Naive B cell (primary cell): ENCODE data around the gene COPS2. TPM values are rescaled to one million over a fixed set of nuclear protein-coding genes. Genes with fewer than 3 reads are reported as not detected.
"Not testable (repeated sequence)": the region's sequence is repeated elsewhere in the genome, so short reads cannot be mapped to it uniquely, and the experiment has no call there.

Source experiments
- ATAC-seq, 2 donors: fragments of 150-1000 bp; cut with Tn5 transposase; 2 replicates each; pipeline ENCODE4 v1.10.0; 2021; ENCODE audit warnings: low read depth in 2 of 2, mild to moderate bottlenecking in 2 of 2, moderate library complexity in 2 of 2
- DNase-seq: peaks from one replicate; pipeline ENCODE4 v3.0.0; 2022
- H3K27ac Mint-ChIP-seq, 6 donors: one replicate each; pipeline ENCODE4 v1.8.0; 2020 to 2022; ENCODE audit warnings: mild to moderate bottlenecking in 6 of 6, mixed read lengths in 6 of 6, moderate library complexity in 5 of 6, inconsistent platforms in 2 of 6
- H3K27me3 Mint-ChIP-seq, 3 donors: one replicate each; pipeline ENCODE4 v1.8.0; 2021 to 2022; ENCODE audit warnings: mixed read lengths in 3 of 3, mild to moderate bottlenecking in 1 of 3
- H3K36me3 Mint-ChIP-seq, 2 donors: one replicate each; pipeline ENCODE4 v1.8.0; 2020 to 2022; ENCODE audit warnings: mixed read lengths in 2 of 2, inconsistent platforms in 1 of 2, mild to moderate bottlenecking in 1 of 2
- H3K4me1 Mint-ChIP-seq, 3 donors: one replicate each; pipeline ENCODE4 v1.8.0; 2020 to 2022; ENCODE audit warnings: mixed read lengths in 3 of 3, inconsistent platforms in 1 of 3, mild to moderate bottlenecking in 1 of 3, moderate library complexity in 1 of 3
- H3K4me3 Mint-ChIP-seq, 8 donors: one replicate each; pipeline ENCODE4 v1.8.0; 2020 to 2022; ENCODE audit warnings: mild to moderate bottlenecking in 8 of 8, mixed read lengths in 8 of 8, moderate library complexity in 8 of 8, inconsistent platforms in 2 of 8
- H3K9me3 Mint-ChIP-seq, 7 donors: one replicate each; pipeline ENCODE4 v1.8.0; 2020 to 2022; ENCODE audit warnings: mixed read lengths in 7 of 7, mild to moderate bottlenecking in 5 of 7, inconsistent platforms in 2 of 7, moderate library complexity in 1 of 7
- polyA plus RNA-seq, 6 donors: library from polyadenylated mRNA; unstranded; fragments of 300-500 nt; fragmentation: Illumina TruSeq; gene quantifications; one replicate each; pipeline ENCODE4 v1.2.3, GENCODE V29; 2021; ENCODE audit warnings: low read depth in 6 of 6

The COPS2 gene
- 10 to 100 TPM; 27.1 to 46.8 (median 33.0) TPM for polyA plus RNA-seq

- Mint-ChIP-seq H3K36me3 (no peaks in the 10 kb centered on the region), H3K27me3 (no peaks in the 10 kb centered on the region), H3K4me1 (peaks cover 22 to 49% (median 29%) of the 10 kb centered on the region in 3 donors), H3K27ac (peak within 1 kb of the TSS; percentile 97 to 100 (median 98)), H3K4me3 (peak within 1 kb of the TSS; percentile 91 to 100 (median 99)), H3K9me3 (no peaks in the 10 kb centered on the region)
- peak; percentile 91 to 92 for ATAC-seq
- DNase-seq = peak; percentile 93
These were observed at the start of gene COPS2 for GRCh38 chr15:49155110-49155833. COPS2 (minus strand) TSS chr15:49155599; CDS start chr15:49155578, 21 bp downstream.

- ATAC-seq (no peak), DNase-seq (no peak)
- H3K4me1 Mint-ChIP-seq = peaks cover 4 to 21% (median 9%) of the 10 kb centered on the region in 3 donors
- peaks cover 3 to 9% (median 7%) of the 10 kb centered on the region in 7 donors for H3K9me3 Mint-ChIP-seq
- no peak overlapping the region for H3K4me3 Mint-ChIP-seq
- H3K36me3 Mint-ChIP-seq = peaks cover 24 to 26% of the 10 kb centered on the region in 2 donors
- H3K27ac Mint-ChIP-seq = no peak overlapping the region
- H3K27me3 Mint-ChIP-seq = no peaks in the 10 kb centered on the region
These were observed 44.9 kb upstream of the COPS2 start for GRCh38 chr15:49200347-49200746.

DNA sequence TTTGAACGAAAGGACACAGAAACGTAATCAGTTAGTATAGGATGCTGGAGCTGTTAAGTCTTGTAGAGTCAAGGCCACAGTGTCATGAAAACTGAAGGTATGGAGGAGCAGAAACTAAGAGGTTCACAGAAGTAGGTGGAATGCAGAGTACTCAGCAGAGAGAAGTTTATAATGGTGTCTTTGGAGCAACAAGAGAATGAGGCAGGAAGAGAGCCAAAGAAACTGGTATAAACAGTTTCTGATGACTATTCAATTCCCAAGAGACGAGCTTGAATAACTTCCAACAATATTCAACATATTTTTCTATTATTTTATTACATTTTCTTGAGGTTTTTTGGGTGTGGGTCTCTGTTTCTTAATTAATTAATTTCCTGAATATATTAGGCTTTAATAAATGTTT, 44.3 kb upstream of the COPS2 start:
- H3K36me3 Mint-ChIP-seq = peaks cover 17 to 20% of the 10 kb centered on the region in 2 donors
- peak overlapping the region in 1 of 6 donors; percentile 13 for H3K27ac Mint-ChIP-seq
- peaks cover 0 to 4% (median under 1%) of the 10 kb centered on the region in 7 donors for H3K9me3 Mint-ChIP-seq
- H3K4me1 Mint-ChIP-seq = peaks cover 4 to 21% (median 9%) of the 10 kb centered on the region in 3 donors
- no peak overlapping the region for H3K4me3 Mint-ChIP-seq
- no peak for ATAC-seq
- H3K27me3 Mint-ChIP-seq = no peaks in the 10 kb centered on the region
- DNase-seq = no peak

GRCh38 chr15:49196856-49197255, 41.5 kb upstream of the COPS2 start:
- Mint-ChIP-seq H3K4me1 (peaks cover 4 to 21% (median 11%) of the 10 kb centered on the region in 3 donors), H3K36me3 (peaks cover 0 to 1% of the 10 kb centered on the region in 2 donors), H3K9me3 (no peaks in the 10 kb centered on the region), H3K27me3 (no peaks in the 10 kb centered on the region), H3K4me3 (no peak overlapping the region), H3K27ac (no peak overlapping the region)
- ATAC-seq = no peak
- DNase-seq = no peak

DNA sequence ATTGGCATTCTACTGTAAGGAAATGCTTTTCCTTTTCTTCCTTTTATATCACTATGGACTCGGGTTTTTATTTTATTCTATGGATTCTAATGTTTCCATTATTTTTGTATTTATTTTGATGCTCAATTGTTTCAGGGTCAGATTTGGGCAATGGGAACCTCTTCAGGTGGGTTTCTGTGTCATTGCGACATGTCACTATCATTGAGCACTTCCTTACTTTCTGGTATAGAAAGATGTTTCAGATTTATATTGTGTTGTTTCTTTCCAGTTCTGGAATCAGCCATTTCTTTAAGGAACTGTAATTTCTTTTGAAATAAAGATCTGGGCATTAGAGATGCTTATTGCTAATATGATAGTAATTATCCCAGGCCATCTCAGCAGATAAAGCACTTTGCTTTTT, 36.5 kb upstream of the COPS2 start:
- DNase-seq (no peak), ATAC-seq (no peak)
- Mint-ChIP-seq H3K4me1 (peaks cover 15 to 24% (median 17%) of the 10 kb centered on the region in 3 donors), H3K27ac (peak overlapping the region in 2 of 6 donors; percentile 24 to 49), H3K36me3 (peaks cover 0 to 4% of the 10 kb centered on the region in 2 donors), H3K27me3 (no peaks in the 10 kb centered on the region), H3K9me3 (peaks cover 0 to 2% (median 0%) of the 10 kb centered on the region in 7 donors), H3K4me3 (no peak overlapping the region)

DNA sequence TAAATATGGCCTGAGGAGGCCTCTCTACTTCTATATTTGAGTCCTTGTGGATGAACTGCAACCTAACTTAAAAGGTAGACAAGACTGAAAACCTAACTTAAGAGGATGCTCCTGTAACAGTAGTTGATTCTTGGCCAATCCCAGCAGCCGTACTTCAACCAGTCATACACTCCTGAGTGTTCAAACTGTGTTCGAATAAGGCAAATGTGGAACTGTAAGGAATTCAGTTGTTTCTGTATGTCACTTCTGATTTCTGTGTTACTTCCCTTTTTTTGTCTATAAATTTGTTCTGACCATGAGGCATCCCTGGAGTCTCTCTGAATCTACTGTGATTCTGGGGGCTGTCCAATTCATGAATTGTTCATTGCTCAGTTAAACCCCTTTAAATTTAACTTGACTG, 35.2 kb upstream of the COPS2 start:
- DNase-seq (no peak), ATAC-seq (peak; percentile 60 to 66)
- H3K27ac Mint-ChIP-seq = no peak overlapping the region
- peaks cover 0 to 6% (median 4%) of the 10 kb centered on the region in 7 donors for H3K9me3 Mint-ChIP-seq
- H3K27me3 Mint-ChIP-seq = no peaks in the 10 kb centered on the region
- H3K4me1 Mint-ChIP-seq = peaks cover 11 to 21% (median 18%) of the 10 kb centered on the region in 3 donors
- H3K36me3 Mint-ChIP-seq = peaks cover 7 to 9% of the 10 kb centered on the region in 2 donors
- H3K4me3 Mint-ChIP-seq = no peak overlapping the region

DNA sequence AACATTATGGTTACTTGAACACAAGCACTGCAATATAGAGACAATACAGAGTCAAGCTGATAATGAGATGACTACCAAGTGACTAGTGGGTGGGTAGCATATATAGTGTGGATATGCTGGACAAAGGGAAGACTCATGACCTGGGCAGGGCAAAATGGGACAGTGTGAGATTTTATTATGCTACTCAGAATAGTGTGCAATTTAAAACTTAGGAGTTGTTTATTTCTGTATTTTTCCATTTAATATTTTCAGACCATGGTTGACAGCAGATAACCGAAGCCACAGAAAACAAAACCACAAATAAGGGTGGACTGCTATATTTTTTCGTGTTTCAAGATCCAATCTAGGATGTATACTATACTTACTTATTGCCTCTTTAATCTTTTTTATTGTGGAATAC, 34.2 kb upstream of the COPS2 start:
- DNase-seq (no peak), ATAC-seq (no peak)
- Mint-ChIP-seq H3K36me3 (peaks cover 11 to 18% of the 10 kb centered on the region in 2 donors), H3K27me3 (no peaks in the 10 kb centered on the region), H3K4me1 (peaks cover 11 to 24% (median 20%) of the 10 kb centered on the region in 3 donors), H3K4me3 (no peak overlapping the region), H3K27ac (peak overlapping the region in 1 of 6 donors; percentile 65), H3K9me3 (peaks cover 0 to 11% (median 5%) of the 10 kb centered on the region in 7 donors)

GRCh38 chr15:49188933-49189332, 33.5 kb upstream of the COPS2 start:
- DNase-seq = no peak

DNA sequence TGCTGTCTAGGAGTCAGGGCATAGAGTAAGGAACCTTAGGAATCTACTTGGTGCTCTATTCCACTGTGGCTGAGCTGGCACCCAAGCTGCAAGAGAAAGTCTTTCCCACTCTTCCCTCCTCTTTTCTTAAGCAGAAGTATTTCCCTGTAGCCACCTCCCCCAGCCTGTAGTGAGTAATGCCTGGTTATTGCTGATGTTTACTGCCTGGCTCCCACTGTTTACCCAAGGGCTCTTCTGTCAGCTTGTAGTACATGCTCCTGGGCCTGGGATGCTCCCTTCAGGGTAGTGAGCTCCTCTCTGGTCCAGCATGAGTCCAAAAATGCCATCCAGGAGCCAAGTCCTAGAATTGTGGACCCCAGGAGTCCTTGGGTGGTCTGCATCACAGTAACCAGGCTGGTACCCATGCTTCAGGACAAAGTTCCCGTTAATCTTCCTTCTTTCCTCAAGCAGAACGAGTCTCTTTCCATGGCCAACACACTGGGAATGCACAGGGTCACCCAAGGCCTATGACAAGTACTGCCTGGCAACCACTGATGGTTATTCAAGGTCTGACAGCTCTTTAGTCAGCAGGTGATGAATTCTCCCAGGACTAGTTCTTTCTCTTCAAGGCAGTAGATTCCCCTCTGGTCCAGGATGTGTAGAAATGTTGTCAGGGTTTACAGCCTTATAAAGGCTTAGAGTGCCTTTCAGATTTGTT, 32.3 kb upstream of the COPS2 start:
- H3K4me1 Mint-ChIP-seq = peaks cover 11 to 24% (median 20%) of the 10 kb centered on the region in 3 donors
- no peak overlapping the region for H3K27ac Mint-ChIP-seq

More at GRCh38 chr15:49188933-49189332, 33.5 kb upstream of the COPS2 start:
- H3K27me3 Mint-ChIP-seq = no peaks in the 10 kb centered on the region
- peaks cover 0 to 13% (median 10%) of the 10 kb centered on the region in 7 donors for H3K9me3 Mint-ChIP-seq
- no peak overlapping the region for H3K4me3 Mint-ChIP-seq
- peaks cover 11 to 24% (median 20%) of the 10 kb centered on the region in 3 donors for H3K4me1 Mint-ChIP-seq
- H3K27ac Mint-ChIP-seq = no peak overlapping the region
- H3K36me3 Mint-ChIP-seq = peaks cover 11 to 25% of the 10 kb centered on the region in 2 donors
- ATAC-seq = no peak

DNA sequence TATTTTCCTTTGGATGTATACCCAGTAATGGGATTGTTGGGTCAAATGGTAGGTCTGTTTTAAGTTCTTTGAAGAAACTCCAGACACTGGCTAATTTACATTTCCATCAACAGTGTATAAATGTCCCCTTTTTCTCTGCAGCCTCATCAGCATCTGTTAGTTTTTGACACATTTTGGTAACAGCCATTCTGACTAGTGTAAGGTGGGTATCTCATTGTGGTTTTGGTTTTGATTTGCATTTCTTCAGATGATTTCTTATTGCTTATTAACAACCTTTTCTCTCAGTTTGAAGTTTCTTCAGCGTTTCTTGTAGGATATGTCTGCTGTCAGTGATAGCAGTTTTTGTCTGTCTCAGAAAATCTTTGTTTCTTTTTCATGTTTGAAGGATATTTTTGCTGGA, 30.1 kb upstream of the COPS2 start:
- no peak overlapping the region for H3K4me3 Mint-ChIP-seq
- DNase-seq (no peak), ATAC-seq (no peak)
- peaks cover 2 to 18% (median 13%) of the 10 kb centered on the region in 3 donors for H3K4me1 Mint-ChIP-seq
- no peaks in the 10 kb centered on the region for H3K27me3 Mint-ChIP-seq
- H3K36me3 Mint-ChIP-seq = peaks cover 11 to 31% of the 10 kb centered on the region in 2 donors
- peaks cover 0 to 13% (median 10%) of the 10 kb centered on the region in 7 donors for H3K9me3 Mint-ChIP-seq
- peak overlapping the region in 1 of 6 donors; percentile 22 for H3K27ac Mint-ChIP-seq

More for the DNA sequence above, 32.3 kb upstream of the COPS2 start:
- no peaks in the 10 kb centered on the region for H3K27me3 Mint-ChIP-seq
- ATAC-seq (no peak), DNase-seq (no peak)
- no peak overlapping the region for H3K4me3 Mint-ChIP-seq
- peaks cover 11 to 31% of the 10 kb centered on the region in 2 donors for H3K36me3 Mint-ChIP-seq
- H3K9me3 Mint-ChIP-seq = peaks cover 0 to 13% (median 10%) of the 10 kb centered on the region in 7 donors

DNA sequence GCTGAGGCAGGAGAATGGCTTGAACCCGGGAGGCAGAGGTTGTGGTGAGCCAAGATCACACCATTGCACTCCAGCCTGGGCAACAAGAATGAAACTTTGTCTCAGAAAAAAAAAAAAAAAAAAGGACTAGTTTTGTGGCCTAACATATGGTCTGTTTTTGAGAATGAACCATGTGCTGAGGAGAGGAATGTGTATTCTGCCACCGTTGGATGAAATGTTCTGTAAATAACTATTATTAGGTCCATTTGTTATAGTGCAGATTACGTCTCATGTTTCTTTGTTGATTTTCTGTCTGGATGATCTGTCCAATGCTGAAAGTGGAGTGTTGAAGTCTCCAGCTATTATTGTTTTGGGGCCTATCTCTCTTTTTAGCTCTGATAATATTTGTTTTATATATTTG, 28.3 kb upstream of the COPS2 start:
- ATAC-seq, H3K27me3 Mint-ChIP-seq, DNase-seq, H3K4me3 Mint-ChIP-seq, H3K27ac Mint-ChIP-seq: not testable (repeated sequence)
- peaks cover 0 to 12% (median 9%) of the 10 kb centered on the region in 3 donors for H3K4me1 Mint-ChIP-seq
- peaks cover 0 to 13% (median 10%) of the 10 kb centered on the region in 7 donors for H3K9me3 Mint-ChIP-seq
- H3K36me3 Mint-ChIP-seq = peaks cover 11 to 31% of the 10 kb centered on the region in 2 donors

DNA sequence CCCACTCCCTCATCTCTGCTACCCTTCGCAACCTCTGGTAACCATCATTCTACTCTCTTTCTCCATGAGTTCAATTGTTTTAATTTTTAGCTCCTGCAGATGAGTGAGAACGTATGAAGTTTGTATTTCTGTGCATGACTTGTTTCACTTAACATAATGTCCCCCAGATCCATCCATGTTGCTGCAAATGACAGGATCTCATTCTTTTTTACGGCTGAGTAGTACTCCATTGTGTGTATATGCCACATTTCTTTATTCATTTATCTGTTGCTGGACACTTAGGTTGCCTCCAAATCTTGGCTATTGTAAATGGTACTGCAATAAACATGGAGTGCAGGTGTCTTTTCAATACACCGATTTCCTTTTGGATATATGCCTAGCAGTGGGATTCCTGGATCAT, 26.7 kb upstream of the COPS2 start:
- Mint-ChIP-seq H3K9me3 (peaks cover 0 to 13% (median 9%) of the 10 kb centered on the region in 7 donors), H3K36me3 (peaks cover 11 to 27% of the 10 kb centered on the region in 2 donors), H3K27ac (no peak overlapping the region), H3K4me1 (peaks cover 0 to 5% (median 5%) of the 10 kb centered on the region in 3 donors), H3K27me3 (no peaks in the 10 kb centered on the region), H3K4me3 (no peak overlapping the region)
- ATAC-seq (no peak), DNase-seq (no peak)

- Mint-ChIP-seq H3K27ac (no peak overlapping the region), H3K4me1 (peaks cover 5 to 11% (median 9%) of the 10 kb centered on the region in 3 donors), H3K36me3 (peaks cover 0 to 13% of the 10 kb centered on the region in 2 donors), H3K4me3 (no peak overlapping the region), H3K27me3 (no peaks in the 10 kb centered on the region), H3K9me3 (peaks cover 0 to 6% (median 3%) of the 10 kb centered on the region in 7 donors)
- ATAC-seq (no peak), DNase-seq (no peak)
These were observed 24.2 kb upstream of the COPS2 start for GRCh38 chr15:49179433-49180190.
